Stimulated activated CD4-positive, alpha-beta T cell treated with anti-CD3 and anti-CD28 coated beads, TNF-alpha, amount 100 ng/mL, for 4 hours (primary cell): Measurements from ENCODE around the gene PHF2.
A peak's percentile ranks its signal among the peaks of the same experiment; 100 is the strongest.

ENCODE experiments used
- DNase-seq, 3 experiments: peaks; one replicate each; pipeline ENCODE4 v3.0.0-alpha.2; 2020; ENCODE audit warnings: low read depth in 3 of 3

The PHF2 gene

GRCh38 chr9:93678199-93679019 is 102.0 kb downstream of the PHF2 start:
- no peak for DNase-seq

GRCh38 chr9:93679536-93680442 is 103.4 kb downstream of the PHF2 start:
- no peak for DNase-seq

DNA sequence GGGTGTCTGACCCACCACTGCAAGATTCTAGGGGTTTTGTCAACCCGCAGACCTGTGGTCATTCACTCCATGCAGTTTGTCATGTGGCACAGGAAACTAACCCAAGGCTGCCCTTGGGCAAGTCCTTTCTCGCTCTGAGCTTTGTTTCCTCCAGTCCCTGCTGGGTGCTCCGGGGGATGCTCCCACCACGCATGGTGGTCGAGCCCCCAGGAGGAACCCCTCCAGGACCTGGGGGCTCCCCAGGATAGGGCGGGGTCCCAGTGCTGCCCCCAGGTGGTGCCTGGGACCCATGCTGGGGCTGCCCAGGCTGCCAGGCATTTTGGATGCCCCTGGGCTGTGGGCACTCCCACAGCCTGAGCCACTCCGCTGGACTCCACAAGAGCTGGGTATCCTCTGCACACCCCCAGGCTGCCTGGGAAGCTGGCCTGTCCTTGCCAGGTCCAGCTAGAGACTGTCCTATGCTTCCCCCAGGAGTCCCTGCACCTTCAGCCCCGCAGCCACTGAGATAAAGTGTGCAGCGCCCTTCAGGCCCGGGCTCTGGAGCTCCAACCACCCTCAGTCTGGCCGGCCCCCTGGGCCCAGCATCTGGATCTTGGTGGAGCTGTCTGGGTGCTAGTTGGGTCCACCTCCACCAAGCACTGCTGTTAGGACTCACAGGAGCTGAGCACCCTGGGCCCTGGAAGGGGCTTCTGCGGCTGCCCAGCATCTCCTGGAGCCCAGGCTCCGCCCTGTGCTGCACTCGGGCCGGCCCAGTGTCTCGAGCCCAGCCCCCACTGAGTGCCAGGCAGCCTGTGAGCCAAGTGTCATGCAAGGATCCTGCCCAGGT is 104.3 kb downstream of the PHF2 start:
- no peak for DNase-seq

DNA sequence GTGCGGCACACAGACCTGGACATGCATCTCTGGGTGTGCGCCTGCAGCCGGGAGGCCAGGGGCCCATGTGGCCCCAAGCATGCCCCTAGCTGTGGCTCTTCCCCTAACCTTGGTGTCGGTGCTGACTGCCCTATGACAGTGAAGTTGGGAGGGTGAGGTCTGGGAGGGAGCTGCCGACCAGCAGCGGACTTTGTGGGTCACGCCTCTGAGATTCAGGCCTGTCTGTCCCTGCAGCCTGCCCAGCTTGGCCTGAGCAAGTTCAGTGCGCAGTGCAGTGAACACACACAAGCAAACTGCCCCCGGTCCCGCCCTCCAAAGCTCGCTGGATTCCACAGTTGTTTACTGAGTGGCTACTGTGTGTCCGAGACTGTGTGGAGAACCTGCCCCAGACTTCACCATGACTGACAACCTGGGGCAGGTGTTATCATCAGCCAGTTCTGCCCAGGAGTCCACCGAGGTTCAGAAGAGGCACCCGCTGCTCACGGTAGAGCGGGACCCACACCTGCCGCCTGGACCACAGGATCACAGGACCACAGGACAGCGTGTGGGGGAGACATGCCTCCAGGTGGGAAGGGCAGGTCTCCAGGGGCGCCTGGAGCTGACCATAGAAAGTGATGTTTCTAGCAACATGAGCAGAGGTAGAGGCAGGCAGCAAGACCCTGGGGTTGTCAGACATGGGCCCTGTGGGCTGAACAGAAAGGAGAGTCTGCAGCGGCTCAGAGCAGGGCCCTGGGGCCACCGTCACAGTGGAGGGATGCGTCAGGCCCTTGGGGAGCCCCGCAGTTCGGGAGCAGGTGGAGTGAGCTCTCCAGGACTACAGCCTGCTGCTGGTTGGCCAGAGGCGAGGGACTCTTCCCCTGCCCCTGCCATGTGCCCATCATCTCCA is 105.1 kb downstream of the PHF2 start:
- no peak for DNase-seq

GRCh38 chr9:93682155-93682968 is 106.0 kb downstream of the PHF2 start:
- peak; percentile 20 to 44 (median 40) for DNase-seq

GRCh38 chr9:93683331-93684134 is 107.1 kb downstream of the PHF2 start:
- DNase-seq = no peak

DNA sequence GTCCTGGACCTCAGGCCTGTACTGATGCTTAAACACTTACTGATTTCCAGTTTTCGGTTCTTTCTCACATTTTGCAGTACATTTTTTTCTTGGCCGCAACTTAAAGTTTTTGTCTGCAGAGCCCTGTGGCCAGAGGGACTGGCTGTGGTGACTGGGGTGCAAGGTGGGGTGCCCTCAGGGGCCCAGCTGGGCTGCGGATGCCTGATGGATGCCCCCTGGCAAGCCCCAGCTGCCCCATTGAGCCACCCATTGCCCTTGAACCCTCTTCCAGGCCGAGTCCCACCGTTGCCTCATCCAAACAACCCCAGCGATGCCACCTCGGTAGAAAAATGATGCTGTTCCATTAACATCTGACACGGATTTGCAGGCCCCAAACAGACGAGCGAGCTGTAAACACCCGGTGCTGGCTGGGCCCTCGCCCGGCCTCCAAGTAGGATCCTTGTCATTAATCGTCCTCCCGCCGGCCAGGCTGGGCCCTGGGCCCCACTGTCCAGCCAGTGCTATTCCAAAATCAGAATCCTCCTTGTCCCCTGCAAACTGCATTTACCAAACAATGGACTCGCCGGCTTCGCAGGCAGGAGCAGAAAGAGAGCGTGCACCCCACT is 107.9 kb downstream of the PHF2 start:
- no peak for DNase-seq

DNA sequence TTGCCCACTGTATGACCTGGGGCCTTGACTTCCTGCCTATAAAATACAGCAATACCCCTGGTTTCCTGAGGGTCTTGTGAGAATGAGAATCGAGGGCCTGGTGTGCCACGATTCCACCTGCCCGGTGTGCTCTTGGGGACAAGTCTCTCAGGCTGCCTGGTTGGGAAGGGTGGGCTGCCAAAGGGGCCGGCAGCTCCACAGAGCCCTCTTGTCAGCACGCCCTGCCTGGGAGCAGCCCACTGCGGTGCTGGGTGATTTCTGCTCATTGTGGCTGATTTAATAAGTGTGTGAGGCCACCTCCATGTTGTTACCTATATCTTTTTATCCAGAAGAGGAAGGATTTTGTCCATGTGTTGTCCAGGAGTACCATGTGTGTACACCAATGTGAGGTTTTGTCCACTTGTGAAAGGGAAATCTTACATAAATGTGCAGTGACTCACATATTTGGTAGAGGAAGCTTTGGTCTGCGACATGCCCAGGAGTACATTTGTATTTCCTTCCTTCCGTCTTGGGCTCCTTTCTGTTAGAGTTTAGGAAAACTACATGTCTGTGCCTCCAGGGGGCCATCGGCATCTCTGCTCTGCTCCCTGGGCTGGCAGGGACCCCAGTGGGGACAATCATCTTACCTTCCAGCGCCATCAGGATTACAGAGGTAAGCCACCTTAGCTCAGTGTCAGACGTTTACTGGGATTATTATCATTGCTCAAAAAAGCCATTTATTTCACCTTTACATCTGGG is 108.6 kb downstream of the PHF2 start:
- DNase-seq = no peak

DNA sequence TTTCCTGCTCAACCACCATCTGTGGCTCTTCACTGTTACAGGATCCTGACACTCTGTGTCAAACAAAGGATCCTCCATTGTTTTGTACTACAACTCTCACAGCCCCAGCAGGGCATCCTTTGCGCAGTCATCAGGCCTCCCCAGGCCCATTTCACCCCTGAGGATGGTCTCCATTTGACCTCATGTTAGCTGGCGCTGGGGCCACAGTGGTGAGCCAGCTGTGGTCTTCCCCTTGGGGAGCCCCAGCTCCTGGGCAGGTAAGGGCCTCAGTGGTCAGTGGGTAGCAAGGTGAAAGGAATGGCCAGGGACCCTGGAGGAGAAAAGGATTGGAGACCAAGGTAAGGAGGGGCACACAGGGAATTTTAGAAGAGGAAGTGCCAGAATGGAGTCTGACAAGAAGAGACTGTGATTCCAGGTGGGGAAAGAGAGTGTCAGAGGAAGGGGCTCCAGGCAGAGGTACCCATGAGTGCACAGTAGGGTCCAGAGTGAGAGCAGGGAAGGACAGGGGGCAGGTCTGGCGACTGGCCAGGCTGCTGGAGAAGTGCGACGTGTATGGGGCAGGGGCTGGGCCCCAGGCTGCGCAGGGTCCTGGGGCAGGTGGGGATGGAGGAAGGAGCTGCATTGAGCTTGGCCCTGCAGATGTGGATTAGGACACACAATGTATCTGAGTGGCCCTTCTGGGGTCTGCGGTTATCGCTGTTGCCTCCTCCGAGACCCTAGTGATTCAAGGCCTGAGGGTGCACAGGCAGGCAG is 109.9 kb downstream of the PHF2 start:
- no peak for DNase-seq

DNA sequence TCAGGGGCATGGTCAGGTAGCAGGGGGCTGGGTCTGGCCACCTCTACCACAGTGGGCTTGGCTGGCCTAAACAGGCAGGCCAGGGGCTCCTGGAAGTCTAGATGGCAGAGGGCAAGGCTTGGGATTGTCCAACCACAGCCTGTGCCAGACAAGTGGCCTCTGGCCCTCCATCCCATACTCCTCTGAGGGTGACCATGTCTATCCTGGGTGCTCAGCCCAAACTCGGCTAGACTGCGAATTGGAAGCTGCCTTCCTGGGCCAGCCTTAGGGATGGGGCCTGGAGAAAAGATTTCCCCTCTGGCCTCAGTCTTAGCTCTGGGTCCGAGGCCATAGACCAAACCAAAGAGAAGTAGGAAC is 110.5 kb downstream of the PHF2 start:
- DNase-seq = no peak

DNA sequence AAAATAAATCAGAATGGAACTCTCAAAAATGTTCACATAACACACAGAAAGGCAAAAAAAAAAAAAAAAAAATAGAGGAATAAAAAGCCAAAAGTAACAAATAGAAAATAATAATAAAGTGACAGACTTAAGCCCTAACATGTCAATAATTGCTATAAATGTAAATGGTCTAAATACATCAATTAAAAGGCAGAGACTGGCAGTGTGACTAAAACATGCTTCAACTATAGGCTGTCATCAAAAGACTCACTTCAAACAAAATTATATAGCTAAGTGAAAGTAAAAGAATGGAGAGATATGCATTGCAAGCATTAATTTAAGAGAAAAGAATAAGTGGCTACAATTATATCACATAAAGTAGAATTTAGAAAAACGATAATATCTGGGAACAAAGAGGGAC is 114.2 kb downstream of the PHF2 start:
- no peak for DNase-seq

GRCh38 chr9:93693129-93693528 is 116.7 kb downstream of the PHF2 start:
- DNase-seq = no peak

- DNase-seq = no peak
These were observed 121.2 kb downstream of the PHF2 start for GRCh38 chr9:93697352-93698139.

DNA sequence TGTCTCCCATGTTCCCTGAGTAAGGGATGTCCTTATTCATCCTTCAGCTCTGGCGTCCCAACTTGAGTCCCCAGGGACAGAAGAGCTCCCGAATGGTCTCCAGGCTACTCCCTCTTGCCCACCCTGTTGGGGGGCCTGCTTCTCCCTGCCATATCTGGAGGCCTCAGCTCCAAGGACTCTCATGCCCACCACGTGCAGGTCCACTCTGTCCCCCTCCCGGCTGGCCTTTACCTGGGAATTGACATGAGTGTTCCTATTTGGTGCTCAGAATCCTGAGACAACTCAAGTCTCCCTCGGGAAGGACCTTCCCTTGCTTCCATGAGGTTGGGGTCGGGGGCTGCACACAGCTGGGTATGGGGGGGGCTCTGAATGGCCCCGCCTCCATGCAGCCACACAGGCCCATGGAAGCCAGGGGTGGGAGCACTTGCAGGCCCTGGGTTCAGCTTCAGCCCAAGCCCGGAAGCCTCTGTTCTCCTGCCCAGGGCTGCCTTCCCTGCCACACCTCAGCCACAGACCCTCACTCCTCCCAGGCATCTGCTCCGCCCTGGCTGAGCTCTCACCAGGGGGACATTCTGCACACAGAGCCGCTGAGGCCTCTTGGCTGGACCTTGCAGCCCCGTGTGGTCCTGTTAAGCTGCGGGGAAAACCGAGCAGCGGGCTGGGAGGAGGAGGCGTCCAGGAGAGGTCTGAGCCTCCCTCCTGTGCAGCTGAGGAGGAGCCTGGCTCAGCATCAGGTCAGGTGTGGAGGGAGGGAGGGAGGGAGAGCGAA is 121.9 kb downstream of the PHF2 start:
- no peak for DNase-seq

DNA sequence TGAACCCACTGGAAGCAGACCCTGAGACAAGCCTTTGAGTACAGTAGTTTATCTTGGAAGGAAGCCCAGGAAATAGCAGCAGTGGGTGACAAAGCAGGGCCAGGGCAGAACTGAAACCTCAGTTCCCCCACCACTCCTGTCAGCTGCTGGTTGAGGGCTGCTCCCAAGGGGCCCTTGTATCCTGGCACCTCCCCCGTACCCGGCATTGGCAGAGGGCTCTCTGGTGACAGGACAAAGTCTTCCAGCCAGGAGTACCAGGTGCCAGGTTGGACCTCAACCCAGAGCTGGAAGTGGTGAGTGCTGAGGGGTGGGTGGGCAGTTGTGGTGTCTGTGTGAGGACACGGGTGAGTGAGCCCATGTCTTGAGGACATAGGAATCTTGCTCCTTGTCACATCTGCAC is 123.3 kb downstream of the PHF2 start:
- DNase-seq = no peak
